MM.1S (cell line): ENCODE results near the gene BCKDK.

Experiments used
- EZH2phosphoT487 ChIP-seq: fragments of 300-600 bp; sonication (generic); IDR thresholded peaks from 2 replicates; pipeline ENCODE4 v1.6.1; 2018; ENCODE audit warnings: antibody characterized with exemption, low read length
- TF ChIP-seq, protein P1 (sequence below): fragments of 300-600 bp; sonication (generic); IDR thresholded peaks from 2 replicates; pipeline ENCODE4 v1.5.1; 2016; ENCODE audit warnings: antibody characterized with exemption, low read length, mixed read lengths

DNA sequence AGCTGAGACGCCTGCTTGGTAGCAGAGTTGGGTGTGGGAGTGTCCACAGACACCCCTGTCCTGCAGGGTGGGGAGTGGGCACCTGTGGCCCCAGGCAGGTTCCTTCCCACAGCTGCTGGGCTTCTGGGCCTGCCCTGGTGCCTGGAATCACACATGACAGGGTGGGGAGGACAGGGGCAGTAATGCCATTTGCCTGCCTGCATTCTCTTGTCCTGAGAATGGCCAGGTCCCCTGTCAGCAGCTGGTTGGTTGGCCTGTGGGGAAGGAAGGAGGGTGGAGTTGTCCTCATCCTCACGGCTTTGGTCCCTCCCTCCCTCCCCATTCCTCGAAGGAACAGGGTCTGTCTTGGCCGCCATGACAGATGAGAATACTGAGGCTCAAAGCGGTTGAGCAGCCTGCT is 24.6 kb upstream of the BCKDK start:
- TF ChIP-seq, protein P1, sequence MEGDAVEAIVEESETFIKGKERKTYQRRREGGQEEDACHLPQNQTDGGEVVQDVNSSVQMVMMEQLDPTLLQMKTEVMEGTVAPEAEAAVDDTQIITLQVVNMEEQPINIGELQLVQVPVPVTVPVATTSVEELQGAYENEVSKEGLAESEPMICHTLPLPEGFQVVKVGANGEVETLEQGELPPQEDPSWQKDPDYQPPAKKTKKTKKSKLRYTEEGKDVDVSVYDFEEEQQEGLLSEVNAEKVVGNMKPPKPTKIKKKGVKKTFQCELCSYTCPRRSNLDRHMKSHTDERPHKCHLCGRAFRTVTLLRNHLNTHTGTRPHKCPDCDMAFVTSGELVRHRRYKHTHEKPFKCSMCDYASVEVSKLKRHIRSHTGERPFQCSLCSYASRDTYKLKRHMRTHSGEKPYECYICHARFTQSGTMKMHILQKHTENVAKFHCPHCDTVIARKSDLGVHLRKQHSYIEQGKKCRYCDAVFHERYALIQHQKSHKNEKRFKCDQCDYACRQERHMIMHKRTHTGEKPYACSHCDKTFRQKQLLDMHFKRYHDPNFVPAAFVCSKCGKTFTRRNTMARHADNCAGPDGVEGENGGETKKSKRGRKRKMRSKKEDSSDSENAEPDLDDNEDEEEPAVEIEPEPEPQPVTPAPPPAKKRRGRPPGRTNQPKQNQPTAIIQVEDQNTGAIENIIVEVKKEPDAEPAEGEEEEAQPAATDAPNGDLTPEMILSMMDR, result no peak
- no peak for TF ChIP-seq EZH2phosphoT487
